Neural progenitor cell (in vitro differentiated cells): ENCODE results near the gene FOXN3.

Experiments
- EZH2 ChIP-seq: fragments of 200-600 bp; sonication (generic); IDR thresholded peaks from 2 replicates; pipeline ENCODE4 v1.6.1; 2017; ENCODE audit warnings: antibody characterized with exemption, mild to moderate bottlenecking, moderate library complexity
- TF ChIP-seq, protein P1 (sequence below): fragments of 200-600 bp; sonication (generic); IDR thresholded peaks from 2 replicates; pipeline ENCODE4 v1.5.1; 2017; ENCODE audit warnings: antibody characterized with exemption, mild to moderate bottlenecking

DNA sequence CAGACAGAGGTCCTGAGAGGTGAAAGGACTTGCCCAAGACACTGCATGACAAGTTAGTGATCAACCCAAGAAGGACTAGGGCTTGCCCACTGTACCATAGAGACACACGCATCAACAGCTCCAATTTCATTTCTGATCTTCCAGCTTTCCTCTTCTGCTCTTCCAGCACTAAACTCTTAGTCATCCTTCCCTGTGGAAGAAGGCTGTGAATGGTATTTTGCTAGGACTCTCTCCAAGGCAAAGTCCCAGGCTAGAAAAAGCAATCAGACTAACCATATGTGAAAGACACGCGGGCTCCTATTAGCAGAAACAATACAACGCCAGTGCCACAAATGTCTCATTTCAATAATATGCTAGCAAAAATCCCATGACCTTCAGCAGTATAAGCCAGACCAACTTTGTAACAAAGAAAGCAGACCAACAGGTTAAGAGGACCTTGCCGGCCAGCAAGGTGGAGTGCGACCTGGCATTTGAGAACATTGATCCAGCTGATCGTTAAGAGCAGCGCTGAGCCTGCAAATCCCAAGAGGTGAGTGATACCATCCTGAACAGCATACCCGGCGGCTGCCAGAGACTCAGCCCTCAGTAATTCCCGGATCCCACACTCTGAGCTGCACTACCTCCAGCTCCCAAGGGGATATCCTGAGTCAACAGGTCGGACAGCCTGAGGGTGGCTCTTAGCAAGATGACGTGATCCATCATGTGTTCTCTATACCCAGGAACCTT, 132.5 kb downstream of the FOXN3 start:
- TF ChIP-seq, protein P1, sequence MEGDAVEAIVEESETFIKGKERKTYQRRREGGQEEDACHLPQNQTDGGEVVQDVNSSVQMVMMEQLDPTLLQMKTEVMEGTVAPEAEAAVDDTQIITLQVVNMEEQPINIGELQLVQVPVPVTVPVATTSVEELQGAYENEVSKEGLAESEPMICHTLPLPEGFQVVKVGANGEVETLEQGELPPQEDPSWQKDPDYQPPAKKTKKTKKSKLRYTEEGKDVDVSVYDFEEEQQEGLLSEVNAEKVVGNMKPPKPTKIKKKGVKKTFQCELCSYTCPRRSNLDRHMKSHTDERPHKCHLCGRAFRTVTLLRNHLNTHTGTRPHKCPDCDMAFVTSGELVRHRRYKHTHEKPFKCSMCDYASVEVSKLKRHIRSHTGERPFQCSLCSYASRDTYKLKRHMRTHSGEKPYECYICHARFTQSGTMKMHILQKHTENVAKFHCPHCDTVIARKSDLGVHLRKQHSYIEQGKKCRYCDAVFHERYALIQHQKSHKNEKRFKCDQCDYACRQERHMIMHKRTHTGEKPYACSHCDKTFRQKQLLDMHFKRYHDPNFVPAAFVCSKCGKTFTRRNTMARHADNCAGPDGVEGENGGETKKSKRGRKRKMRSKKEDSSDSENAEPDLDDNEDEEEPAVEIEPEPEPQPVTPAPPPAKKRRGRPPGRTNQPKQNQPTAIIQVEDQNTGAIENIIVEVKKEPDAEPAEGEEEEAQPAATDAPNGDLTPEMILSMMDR = no peak
- TF ChIP-seq EZH2 = no peak
